ENCODE measurements around the gene PDE2A. TPM values are rescaled to one million over a fixed set of nuclear protein-coding genes. Genes with fewer than 3 reads are reported as not detected.
"Not testable (repeated sequence)": the region's sequence is repeated elsewhere in the genome, so short reads cannot be mapped to it uniquely, and the experiment has no call there.

PDE2A gene
- polyA plus RNA-seq, 1 donor = 15.1 TPM

GRCh38 chr11:72578051-72578450 is 96.2 kb downstream of the PDE2A start:
- WGBS (ENCODE audit: insufficient coverage, low lambda C conversion rate) = no CpG with 5 or more reads among the region's 6 CpGs
- Histone ChIP-seq H3K4me3 (ENCODE audit: low read length) (no peak overlapping the region), H3K27me3 (ENCODE audit: control insufficient read depth, insufficient read depth, low read length) (peaks cover under 1% of the 10 kb centered on the region), H3K36me3 (ENCODE audit: control insufficient read depth, insufficient read depth, low read length) (no peaks in the 10 kb centered on the region), H3K4me1 (ENCODE audit: control insufficient read depth, insufficient read depth, low read length) (peaks cover 22% of the 10 kb centered on the region), H3K27ac (ENCODE audit: low read length) (no peak overlapping the region), H3K9me3 (ENCODE audit: control insufficient read depth, low read depth, low read length) (no peaks in the 10 kb centered on the region)
- DNase-seq = no peak

- DNase-seq = no peak
- 95% methylated on average over 4 of the region's 14 CpGs for WGBS (ENCODE audit: insufficient coverage, low lambda C conversion rate)
- H3K27ac ChIP-seq (ENCODE audit: low read length) = no peak overlapping the region
- no peaks in the 10 kb centered on the region for H3K27me3 ChIP-seq (ENCODE audit: control insufficient read depth, insufficient read depth, low read length)
- H3K4me3 ChIP-seq (ENCODE audit: low read length) = no peak overlapping the region
- H3K9me3 ChIP-seq (ENCODE audit: control insufficient read depth, low read depth, low read length) = no peaks in the 10 kb centered on the region
- H3K4me1 ChIP-seq (ENCODE audit: control insufficient read depth, insufficient read depth, low read length) = peaks cover 22% of the 10 kb centered on the region
- no peaks in the 10 kb centered on the region for H3K36me3 ChIP-seq (ENCODE audit: control insufficient read depth, insufficient read depth, low read length)
Measured at GRCh38 chr11:72577271-72577721, 96.9 kb downstream of the PDE2A start.

GRCh38 chr11:72576661-72577060 is 97.6 kb downstream of the PDE2A start:
- H3K36me3 ChIP-seq (ENCODE audit: control insufficient read depth, insufficient read depth, low read length) = no peaks in the 10 kb centered on the region
- no CpG with 5 or more reads among the region's 6 CpGs for WGBS (ENCODE audit: insufficient coverage, low lambda C conversion rate)
- no peak overlapping the region for H3K4me3 ChIP-seq (ENCODE audit: low read length)
- no peak overlapping the region for H3K27ac ChIP-seq (ENCODE audit: low read length)
- no peaks in the 10 kb centered on the region for H3K27me3 ChIP-seq (ENCODE audit: control insufficient read depth, insufficient read depth, low read length)
- peaks cover 26% of the 10 kb centered on the region for H3K4me1 ChIP-seq (ENCODE audit: control insufficient read depth, insufficient read depth, low read length)
- DNase-seq = no peak
- no peaks in the 10 kb centered on the region for H3K9me3 ChIP-seq (ENCODE audit: control insufficient read depth, low read depth, low read length)

- DNase-seq = no peak
- H3K36me3 ChIP-seq (ENCODE audit: control insufficient read depth, insufficient read depth, low read length) = no peaks in the 10 kb centered on the region
- H3K27ac ChIP-seq (ENCODE audit: low read length) = no peak overlapping the region
- H3K4me1 ChIP-seq (ENCODE audit: control insufficient read depth, insufficient read depth, low read length) = peaks cover 31% of the 10 kb centered on the region
- no peaks in the 10 kb centered on the region for H3K9me3 ChIP-seq (ENCODE audit: control insufficient read depth, low read depth, low read length)
- no CpG with 5 or more reads among the region's 5 CpGs for WGBS (ENCODE audit: insufficient coverage, low lambda C conversion rate)
- H3K27me3 ChIP-seq (ENCODE audit: control insufficient read depth, insufficient read depth, low read length) = no peaks in the 10 kb centered on the region
- no peak overlapping the region for H3K4me3 ChIP-seq (ENCODE audit: low read length)
Measured at GRCh38 chr11:72576243-72576595, 98.0 kb downstream of the PDE2A start.

DNA sequence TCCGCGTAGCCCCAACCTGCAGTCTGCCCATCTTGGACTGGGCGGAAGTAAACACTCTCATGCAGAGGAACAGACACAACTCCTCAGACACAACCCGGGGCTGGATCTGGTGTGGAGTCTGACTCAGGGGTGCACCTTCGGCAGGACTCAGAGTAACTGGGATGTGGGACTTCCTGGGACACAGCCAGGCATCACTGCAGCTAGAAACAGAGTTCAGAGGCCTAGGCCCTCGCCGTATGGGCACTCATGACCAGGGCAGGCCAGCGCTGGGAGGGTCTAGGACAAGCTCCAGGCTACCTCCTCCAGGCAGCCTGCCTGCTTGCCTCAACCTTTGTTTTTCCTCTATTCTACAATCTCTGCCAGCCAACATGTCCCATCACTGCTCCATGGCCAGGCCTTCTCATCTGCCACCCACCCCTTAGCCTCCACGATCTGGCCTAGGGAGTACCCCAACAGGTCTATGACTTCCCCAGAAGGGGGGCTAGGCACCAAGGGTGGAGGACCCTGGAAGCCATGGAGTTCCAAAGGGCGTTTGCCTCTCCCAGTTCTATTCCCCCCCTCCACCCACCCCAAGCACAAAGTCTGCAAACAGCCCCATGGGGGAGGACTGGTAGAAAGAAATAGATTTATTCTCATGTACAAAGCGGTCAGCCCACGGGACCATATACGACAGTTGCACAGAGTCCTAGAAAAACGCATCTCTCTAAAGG is 98.5 kb downstream of the PDE2A start:
- Histone ChIP-seq H3K4me1 (ENCODE audit: control insufficient read depth, insufficient read depth, low read length) (peaks cover 36% of the 10 kb centered on the region), H3K36me3 (ENCODE audit: control insufficient read depth, insufficient read depth, low read length) (no peaks in the 10 kb centered on the region), H3K9me3 (ENCODE audit: control insufficient read depth, low read depth, low read length) (no peaks in the 10 kb centered on the region), H3K27ac (ENCODE audit: low read length) (no peak overlapping the region), H3K4me3 (ENCODE audit: low read length) (no peak overlapping the region), H3K27me3 (ENCODE audit: control insufficient read depth, insufficient read depth, low read length) (no peaks in the 10 kb centered on the region)
- WGBS (ENCODE audit: insufficient coverage, low lambda C conversion rate) = no CpG with 5 or more reads among the region's 14 CpGs
- DNase-seq = peak; percentile 37 to 59

- Histone ChIP-seq H3K27me3 (ENCODE audit: control insufficient read depth, insufficient read depth, low read length) (no peaks in the 10 kb centered on the region), H3K4me3 (ENCODE audit: low read length) (no peak overlapping the region), H3K27ac (ENCODE audit: low read length) (no peak overlapping the region), H3K36me3 (ENCODE audit: control insufficient read depth, insufficient read depth, low read length) (no peaks in the 10 kb centered on the region), H3K4me1 (ENCODE audit: control insufficient read depth, insufficient read depth, low read length) (peaks cover 45% of the 10 kb centered on the region), H3K9me3 (ENCODE audit: control insufficient read depth, low read depth, low read length) (no peaks in the 10 kb centered on the region)
- no CpG with 5 or more reads among the region's 8 CpGs for WGBS (ENCODE audit: insufficient coverage, low lambda C conversion rate)
- DNase-seq = no peak
Measured at GRCh38 chr11:72574548-72575460, 99.4 kb downstream of the PDE2A start.

- no CpG with 5 or more reads among the region's 2 CpGs for WGBS (ENCODE audit: insufficient coverage, low lambda C conversion rate)
- H3K4me3 ChIP-seq (ENCODE audit: low read length) = no peak overlapping the region
- no peaks in the 10 kb centered on the region for H3K27me3 ChIP-seq (ENCODE audit: control insufficient read depth, insufficient read depth, low read length)
- H3K27ac ChIP-seq (ENCODE audit: low read length) = no peak overlapping the region
- peaks cover 45% of the 10 kb centered on the region for H3K4me1 ChIP-seq (ENCODE audit: control insufficient read depth, insufficient read depth, low read length)
- no peaks in the 10 kb centered on the region for H3K9me3 ChIP-seq (ENCODE audit: control insufficient read depth, low read depth, low read length)
- DNase-seq = no peak
- H3K36me3 ChIP-seq (ENCODE audit: control insufficient read depth, insufficient read depth, low read length) = no peaks in the 10 kb centered on the region
Measured at GRCh38 chr11:72573855-72574445, 100.3 kb downstream of the PDE2A start.

- DNase-seq = no peak
- no peaks in the 10 kb centered on the region for H3K36me3 ChIP-seq (ENCODE audit: control insufficient read depth, insufficient read depth, low read length)
- no CpG with 5 or more reads among the region's 10 CpGs for WGBS (ENCODE audit: insufficient coverage, low lambda C conversion rate)
- peaks cover 45% of the 10 kb centered on the region for H3K4me1 ChIP-seq (ENCODE audit: control insufficient read depth, insufficient read depth, low read length)
- H3K27ac ChIP-seq (ENCODE audit: low read length) = no peak overlapping the region
- no peak overlapping the region for H3K4me3 ChIP-seq (ENCODE audit: low read length)
- H3K27me3 ChIP-seq (ENCODE audit: control insufficient read depth, insufficient read depth, low read length) = no peaks in the 10 kb centered on the region
- H3K9me3 ChIP-seq (ENCODE audit: control insufficient read depth, low read depth, low read length) = no peaks in the 10 kb centered on the region
Measured at GRCh38 chr11:72573072-72573854, 101.0 kb downstream of the PDE2A start.

GRCh38 chr11:72572540-72572939 is 101.7 kb downstream of the PDE2A start:
- not testable (repeated sequence) for H3K36me3 ChIP-seq (ENCODE audit: control insufficient read depth, insufficient read depth, low read length); H3K27ac ChIP-seq (ENCODE audit: low read length); H3K4me3 ChIP-seq (ENCODE audit: low read length); H3K9me3 ChIP-seq (ENCODE audit: control insufficient read depth, low read depth, low read length); H3K27me3 ChIP-seq (ENCODE audit: control insufficient read depth, insufficient read depth, low read length); DNase-seq
- 18% methylated on average over 2 of the region's 4 CpGs for WGBS (ENCODE audit: insufficient coverage, low lambda C conversion rate)
- H3K4me1 ChIP-seq (ENCODE audit: control insufficient read depth, insufficient read depth, low read length) = peaks cover 45% of the 10 kb centered on the region

Measured in large intestine (tissue), 3 donors.